ENCODE results near the gene EFCAB8. TPM values are rescaled to one million over a fixed set of nuclear protein-coding genes. Genes with fewer than 3 reads are reported as not detected.

EFCAB8 gene
- total RNA-seq, 2 donors from 2014 or later: 0.26 TPM; not detected in 1

DNA sequence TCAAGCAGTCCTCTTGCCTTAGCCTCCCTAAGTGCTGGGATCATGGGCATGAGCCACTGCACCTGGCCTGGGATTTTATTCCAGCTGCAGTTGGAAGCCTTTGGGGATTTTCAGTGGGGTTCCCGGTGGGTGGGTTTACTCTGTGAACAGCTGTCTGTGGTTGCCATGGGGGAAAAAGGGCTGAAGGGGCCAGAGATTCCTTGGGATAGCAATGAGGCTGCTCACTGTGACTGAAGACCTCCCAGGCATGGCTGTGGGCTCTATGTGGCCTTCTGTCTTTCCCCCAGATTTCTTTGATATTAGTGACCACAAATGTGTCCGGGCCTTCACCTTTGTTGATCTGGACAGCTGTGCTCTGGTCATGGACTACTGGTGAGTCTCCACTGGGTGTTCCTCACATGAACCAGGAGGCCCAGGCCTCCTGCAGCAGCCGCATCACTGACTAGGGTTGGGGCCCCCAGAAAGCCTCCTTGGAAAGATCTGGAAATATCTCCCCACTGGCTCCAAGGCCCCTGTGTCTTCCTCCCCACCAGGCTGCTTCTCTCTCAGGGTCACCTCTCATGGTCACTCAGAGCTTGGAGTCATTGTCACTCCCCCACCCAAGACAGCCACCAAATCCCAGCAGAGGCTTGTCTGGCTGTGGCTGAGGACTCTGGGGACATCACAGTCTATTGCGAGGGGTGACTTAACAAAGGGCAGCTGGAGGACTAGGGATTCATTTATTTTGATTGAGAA, 33.4 kb downstream of the EFCAB8 start:
- TF ChIP-seq, protein P1, sequence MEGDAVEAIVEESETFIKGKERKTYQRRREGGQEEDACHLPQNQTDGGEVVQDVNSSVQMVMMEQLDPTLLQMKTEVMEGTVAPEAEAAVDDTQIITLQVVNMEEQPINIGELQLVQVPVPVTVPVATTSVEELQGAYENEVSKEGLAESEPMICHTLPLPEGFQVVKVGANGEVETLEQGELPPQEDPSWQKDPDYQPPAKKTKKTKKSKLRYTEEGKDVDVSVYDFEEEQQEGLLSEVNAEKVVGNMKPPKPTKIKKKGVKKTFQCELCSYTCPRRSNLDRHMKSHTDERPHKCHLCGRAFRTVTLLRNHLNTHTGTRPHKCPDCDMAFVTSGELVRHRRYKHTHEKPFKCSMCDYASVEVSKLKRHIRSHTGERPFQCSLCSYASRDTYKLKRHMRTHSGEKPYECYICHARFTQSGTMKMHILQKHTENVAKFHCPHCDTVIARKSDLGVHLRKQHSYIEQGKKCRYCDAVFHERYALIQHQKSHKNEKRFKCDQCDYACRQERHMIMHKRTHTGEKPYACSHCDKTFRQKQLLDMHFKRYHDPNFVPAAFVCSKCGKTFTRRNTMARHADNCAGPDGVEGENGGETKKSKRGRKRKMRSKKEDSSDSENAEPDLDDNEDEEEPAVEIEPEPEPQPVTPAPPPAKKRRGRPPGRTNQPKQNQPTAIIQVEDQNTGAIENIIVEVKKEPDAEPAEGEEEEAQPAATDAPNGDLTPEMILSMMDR (IDR thresholded peaks at IDR 0.05): no peak
- TF ChIP-seq POLR2A (IDR thresholded peaks at IDR 0.05): no peak
- ATAC-seq: no peak
- intact Hi-C loops (cut with DNase I): no loop called here
- no peak overlapping the region for H3K27ac ChIP-seq
- no peaks in the 10 kb centered on the region for H3K27me3 ChIP-seq
- H3K4me1 ChIP-seq: peaks cover 13% of the 10 kb centered on the region
- WGBS, 2 donors: 74% methylated on average over 4 of the region's 4 CpGs; no CpG with 5 or more reads in 1 of the 2 donors
- H3K9me3 ChIP-seq: no peaks in the 10 kb centered on the region
- no peak overlapping the region for H3K4me3 ChIP-seq
- no peaks in the 10 kb centered on the region for H3K36me3 ChIP-seq (replicated peaks in 1 of 2; ENCODE audit: insufficient read depth in 1 of 2, low read depth in 2 of 2)
- no peak for DNase-seq

DNA sequence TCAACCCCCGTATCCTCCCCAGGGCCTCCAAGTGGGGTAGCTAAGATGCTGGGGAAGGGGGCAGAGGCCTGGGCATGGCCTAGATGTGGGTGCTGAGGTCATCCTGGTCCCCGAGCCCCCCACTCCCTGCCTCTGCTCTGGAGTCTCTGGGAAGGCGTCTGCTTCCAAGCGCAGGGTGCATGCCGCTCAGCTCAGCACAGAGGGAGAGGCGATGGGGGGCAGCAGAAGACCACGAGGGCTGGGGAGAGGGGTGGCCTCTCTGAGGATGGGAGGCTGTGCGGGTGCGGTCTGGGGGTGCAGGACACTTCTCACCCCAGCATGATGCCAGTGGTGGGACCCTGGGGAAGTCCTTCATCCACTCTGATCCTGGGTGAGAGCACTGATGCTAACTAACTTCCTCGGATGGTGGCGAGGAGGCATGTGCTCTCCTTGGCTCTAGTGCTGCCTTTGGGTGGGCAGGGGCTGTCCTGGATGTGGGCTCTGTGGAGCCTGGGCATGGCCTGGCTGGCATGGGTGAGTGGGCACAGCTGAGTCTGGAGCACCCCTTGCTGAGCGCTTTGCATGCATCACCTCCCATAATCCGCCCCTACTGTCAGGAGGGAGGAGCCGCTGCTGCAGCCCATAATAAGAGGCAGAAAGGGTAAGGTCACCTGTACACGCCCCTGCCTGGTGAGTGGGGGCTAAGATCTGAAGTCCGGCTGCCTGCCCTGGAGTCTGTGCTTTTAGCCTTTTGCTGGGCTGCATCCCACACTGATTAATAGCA, 34.7 kb downstream of the EFCAB8 start:
- DNase-seq (no peak), ATAC-seq (no peak)
- intact Hi-C loops (cut with DNase I): no loop called here
- Histone ChIP-seq H3K9me3 (no peaks in the 10 kb centered on the region), H3K4me1 (peaks cover 9% of the 10 kb centered on the region), H3K36me3 (replicated peaks in 1 of 2; ENCODE audit: insufficient read depth in 1 of 2, low read depth in 2 of 2) (no peaks in the 10 kb centered on the region), H3K4me3 (no peak overlapping the region), H3K27ac (no peak overlapping the region), H3K27me3 (no peaks in the 10 kb centered on the region)
- 84 to 85% methylated on average over 12 to 16 of the region's 16 CpGs for WGBS, 2 donors
- TF ChIP-seq POLR2A (IDR thresholded peaks at IDR 0.05): no peak
- TF ChIP-seq, protein P1 (IDR thresholded peaks at IDR 0.05): no peak

DNA sequence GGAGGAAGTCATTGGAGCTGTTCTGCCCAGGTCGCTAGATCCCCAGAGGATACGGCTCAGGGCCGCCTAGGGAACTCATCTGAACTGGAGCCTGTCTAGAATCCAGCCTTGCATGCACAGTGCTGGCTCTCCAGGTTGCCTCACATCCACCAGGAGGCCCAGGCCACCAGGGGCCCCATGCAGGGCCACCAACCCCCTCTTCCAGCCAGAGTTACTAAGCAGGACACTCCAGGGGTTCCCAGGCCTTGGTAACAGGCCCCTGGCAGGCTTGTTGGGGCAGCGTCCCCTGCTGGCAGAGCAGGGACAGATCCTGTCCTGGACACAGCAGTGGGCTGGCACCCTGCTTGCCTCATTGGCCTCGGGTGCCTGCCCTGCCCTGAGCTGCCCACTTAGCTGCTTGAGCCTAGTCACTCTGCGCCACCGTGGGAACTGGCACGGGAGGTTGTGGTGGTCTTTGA, 35.3 kb downstream of the EFCAB8 start:
- Histone ChIP-seq H3K36me3 (replicated peaks in 1 of 2; ENCODE audit: insufficient read depth in 1 of 2, low read depth in 2 of 2) (no peaks in the 10 kb centered on the region), H3K4me3 (no peak overlapping the region), H3K9me3 (no peaks in the 10 kb centered on the region), H3K27me3 (no peaks in the 10 kb centered on the region), H3K27ac (no peak overlapping the region), H3K4me1 (peaks cover 3% of the 10 kb centered on the region)
- intact Hi-C loops (cut with DNase I): no loop called here
- TF ChIP-seq POLR2A (IDR thresholded peaks at IDR 0.05): no peak
- TF ChIP-seq, protein P1 (IDR thresholded peaks at IDR 0.05): peak in 4 of 7 experiments; percentile 15 to 37 (median 24)
- DNase-seq (peak in 3 of 4 donors; percentile 10 to 34 (median 16)), ATAC-seq (peak; percentile 38)
- WGBS, 2 donors: 48 to 73% methylated on average over 6 to 8 of the region's 8 CpGs

DNA sequence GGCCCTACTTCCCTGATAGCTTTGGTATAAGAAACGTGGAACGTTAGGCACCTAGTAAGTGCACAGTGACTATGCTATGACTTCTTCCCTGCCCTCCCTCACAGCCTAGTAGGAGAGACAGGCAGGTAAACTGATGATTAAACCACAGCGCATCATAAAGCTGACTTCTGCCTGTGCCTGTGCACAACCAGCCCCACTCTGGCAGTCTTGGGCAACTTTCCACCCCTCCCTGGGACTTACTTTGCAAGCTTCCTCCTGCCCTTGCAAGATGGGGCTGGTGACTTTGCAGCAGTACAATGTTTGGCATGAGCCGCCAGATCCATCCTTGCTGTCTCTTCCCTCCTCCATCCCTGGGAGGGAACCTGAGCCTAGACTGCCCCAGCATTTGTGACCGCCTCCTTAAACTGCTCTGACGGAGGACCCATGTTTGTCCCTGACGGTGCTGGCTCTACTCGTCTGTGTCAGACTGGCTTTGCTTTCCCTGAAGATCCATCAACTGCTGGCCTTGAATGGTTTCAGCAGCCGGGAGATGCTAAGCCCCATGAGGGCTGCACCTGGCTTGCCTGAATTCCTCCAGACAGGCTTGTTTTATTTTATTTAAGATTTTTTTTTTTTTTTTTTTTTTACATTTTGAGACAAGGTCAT, 36.1 kb downstream of the EFCAB8 start:
- WGBS, 2 donors: 82 to 90% methylated on average over 8 to 9 of the region's 9 CpGs
- Histone ChIP-seq H3K27me3 (no peaks in the 10 kb centered on the region), H3K36me3 (replicated peaks in 1 of 2; ENCODE audit: insufficient read depth in 1 of 2, low read depth in 2 of 2) (no peaks in the 10 kb centered on the region), H3K9me3 (no peaks in the 10 kb centered on the region), H3K4me3 (no peak overlapping the region), H3K27ac (no peak overlapping the region), H3K4me1 (no peaks in the 10 kb centered on the region)
- ATAC-seq (no peak), DNase-seq (no peak)
- intact Hi-C loops (cut with DNase I): no loop called here
- TF ChIP-seq, protein P1 (IDR thresholded peaks at IDR 0.05): no peak
- TF ChIP-seq POLR2A (IDR thresholded peaks at IDR 0.05): no peak

All from body of pancreas (tissue), 4 donors.